Ovary (tissue), 3 donors: ENCODE results near the gene SAMD15.

Source experiments
- POLR2A ChIP-seq: fragments of 450-650 bp; IDR thresholded peaks from one replicate; pipeline ENCODE4 v1.6.1; 2017; ENCODE audit warnings: antibody characterized with exemption, mild to moderate bottlenecking, moderate library complexity
- TF ChIP-seq, protein P1 (sequence below), 3 donors: fragments of 450-650 bp in 2 of 3; fragments of 200-600 bp in 1 of 3; IDR thresholded peaks; one replicate each; pipeline versions ENCODE4 v1.5.1 to v1.8.0; 2016 to 2022; ENCODE audit warnings: antibody characterized with exemption in 3 of 3, mild to moderate bottlenecking in 1 of 3
- donor health status: DM: no; HTN: no; CAD: no.

DNA sequence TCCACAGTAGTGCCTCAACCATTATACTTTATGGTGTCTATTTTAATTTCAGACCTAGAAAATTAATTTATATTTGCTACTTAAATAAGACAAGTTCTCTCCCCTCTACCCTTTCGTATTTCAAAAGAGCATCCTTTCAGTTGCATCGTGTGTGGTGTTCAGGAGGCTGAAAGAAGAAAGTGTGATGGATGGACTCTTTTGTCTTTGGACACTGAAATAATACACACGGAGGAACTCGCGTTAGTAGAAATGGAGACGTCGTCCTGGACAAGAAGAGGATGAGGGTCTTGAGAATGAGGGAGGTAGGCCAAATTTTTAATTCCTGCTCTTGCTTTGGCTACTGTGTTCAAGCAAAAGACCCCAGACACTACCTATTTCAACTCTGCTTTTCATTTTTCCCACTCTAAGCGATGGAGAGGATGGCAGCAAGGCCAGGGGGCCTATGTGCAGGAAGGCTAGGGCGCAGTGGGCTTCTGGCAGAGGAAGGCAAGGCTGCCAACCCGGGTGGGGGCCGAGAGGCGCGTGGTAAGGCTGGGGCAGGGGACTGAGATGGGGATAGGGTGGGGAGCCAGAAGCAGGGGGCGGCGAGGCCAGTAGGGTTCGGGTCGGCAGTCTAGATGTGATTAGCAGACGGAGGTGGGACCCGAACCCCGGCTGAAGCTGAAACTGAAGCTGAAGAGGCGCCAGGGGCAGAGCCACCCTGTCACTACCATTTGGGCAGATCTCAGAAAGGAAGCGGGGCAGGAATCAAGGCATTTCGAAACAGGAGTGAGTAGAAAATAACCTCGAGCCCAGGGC is 1.0 kb upstream of the SAMD15 start:
- TF ChIP-seq, protein P1, sequence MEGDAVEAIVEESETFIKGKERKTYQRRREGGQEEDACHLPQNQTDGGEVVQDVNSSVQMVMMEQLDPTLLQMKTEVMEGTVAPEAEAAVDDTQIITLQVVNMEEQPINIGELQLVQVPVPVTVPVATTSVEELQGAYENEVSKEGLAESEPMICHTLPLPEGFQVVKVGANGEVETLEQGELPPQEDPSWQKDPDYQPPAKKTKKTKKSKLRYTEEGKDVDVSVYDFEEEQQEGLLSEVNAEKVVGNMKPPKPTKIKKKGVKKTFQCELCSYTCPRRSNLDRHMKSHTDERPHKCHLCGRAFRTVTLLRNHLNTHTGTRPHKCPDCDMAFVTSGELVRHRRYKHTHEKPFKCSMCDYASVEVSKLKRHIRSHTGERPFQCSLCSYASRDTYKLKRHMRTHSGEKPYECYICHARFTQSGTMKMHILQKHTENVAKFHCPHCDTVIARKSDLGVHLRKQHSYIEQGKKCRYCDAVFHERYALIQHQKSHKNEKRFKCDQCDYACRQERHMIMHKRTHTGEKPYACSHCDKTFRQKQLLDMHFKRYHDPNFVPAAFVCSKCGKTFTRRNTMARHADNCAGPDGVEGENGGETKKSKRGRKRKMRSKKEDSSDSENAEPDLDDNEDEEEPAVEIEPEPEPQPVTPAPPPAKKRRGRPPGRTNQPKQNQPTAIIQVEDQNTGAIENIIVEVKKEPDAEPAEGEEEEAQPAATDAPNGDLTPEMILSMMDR (IDR thresholded peaks at IDR 0.05): no peak
- no peak for TF ChIP-seq POLR2A
